SK-N-MC (cell line): ENCODE results near the gene CYP2D6.
"Not testable (repeated sequence)": the region's sequence is repeated elsewhere in the genome, so short reads cannot be mapped to it uniquely, and the experiment has no call there.

Experiments used
- EZH2 ChIP-seq: fragments of 200-600 bp; sonication (generic); IDR thresholded peaks from one replicate; pipeline ENCODE4 v1.6.1; 2017; ENCODE audit warnings: antibody characterized with exemption
- POLR2AphosphoS5 ChIP-seq: IDR thresholded peaks from 2 replicates; pipeline ENCODE4 v1.6.1; 2012; ENCODE audit warnings: mild to moderate bottlenecking, low read depth, low read length, borderline replicate concordance

GRCh38 chr22:42130182-42130581, 428 bp downstream of the CYP2D6 start:
- TF ChIP-seq EZH2, POLR2AphosphoS5: not testable (repeated sequence)
